GM12878 (cell line): ENCODE measurements around the gene ADARB1. TPM values are rescaled to one million over a fixed set of nuclear protein-coding genes. Genes with fewer than 3 reads are reported as not detected.

Experiments used
- ATAC-seq: fragments of 200-7000 bp; cut with Tn5 transposase; 3 replicates; pipeline ENCODE4 v1.9.1; 2020; ENCODE audit warnings: mild to moderate bottlenecking, moderate library complexity
- BruUV-seq: library from RNA; stranded (reverse); fragments of 400-500 nt; replicated peaks from 2 replicates; lab custom pipeline; 2021; lab: Mats Ljungman, UMichigan
- CTCF ChIA-PET: fragments of 300-600 bp; sonication (Branson Sonifier 250); formaldehyde crosslinking; extraction: SDS; loops from one replicate; lab custom pipeline; 2021; ENCODE audit warnings: inconsistent platforms; lab: Yijun Ruan, JAX
- POLR2A ChIA-PET: fragments of 350-600 bp; formaldehyde crosslinking; extraction: SDS; loops from one replicate; lab custom pipeline; 2021; ENCODE audit warnings: inconsistent platforms; lab: Charles Lee
- RAD21 ChIA-PET: fragments of 300-600 bp; sonication (Branson Sonifier 250); formaldehyde crosslinking; loops from one replicate; lab custom pipeline; 2023; ENCODE audit warnings: antibody characterized with exemption; ENCODE audit not compliant: unreplicated experiment; lab: Charles Lee
- SMC1A ChIA-PET: fragments of 300-600 bp; sonication (Branson Sonifier 250); formaldehyde crosslinking; loops from one replicate; lab custom pipeline; 2023; ENCODE audit not compliant: unreplicated experiment, uncharacterized antibody; lab: Charles Lee
- DNase-seq: peaks from one replicate; pipeline ENCODE4 v3.0.0-alpha.2; 2011; ENCODE audit warnings: low read depth, low spot score
- FAIRE-seq: peaks from 3 replicates; lab custom pipeline; 2011; peaks lifted over from hg19 to GRCh38; lab: Jason Lieb, UNC
- H2AFZ ChIP-seq: 2 replicates; pipeline ENCODE4 v1.6.0; 2011; ENCODE audit warnings: low read depth, low read length, control low read depth; ENCODE audit not compliant: control insufficient read depth
- H3K27ac ChIP-seq: 2 replicates; pipeline ENCODE4 v1.5.1; 2011; ENCODE audit warnings: control low read depth; ENCODE audit not compliant: control insufficient read depth, insufficient read depth
- H3K27me3 ChIP-seq, 2 experiments: replicated peaks in 1 of 2; 2 replicates each; pipeline versions ENCODE4 v1.6.0 to v1.6.1; 2011; ENCODE audit warnings: low read length in 1 of 2; ENCODE audit not compliant: control insufficient read depth in 2 of 2, insufficient read depth in 2 of 2
- H3K36me3 ChIP-seq, 2 experiments: 2 replicates each; pipeline ENCODE4 v1.5.1; 2011; ENCODE audit warnings: low read length in 1 of 2; ENCODE audit not compliant: control insufficient read depth in 2 of 2, insufficient read depth in 2 of 2
- H3K4me1 ChIP-seq: 2 replicates; pipeline ENCODE4 v1.6.1; 2011; ENCODE audit warnings: mild to moderate bottlenecking, low read length, moderate library complexity, mixed read lengths; ENCODE audit not compliant: control insufficient read depth, insufficient read depth
- H3K4me2 ChIP-seq: 2 replicates; pipeline ENCODE4 v1.6.0; 2011; ENCODE audit warnings: control low read depth; ENCODE audit not compliant: control insufficient read depth, insufficient read depth
- H3K4me3 ChIP-seq: fragments of 200-600 bp; sonication (generic); 2 replicates; pipeline ENCODE4 v1.5.1; 2016
- H3K79me2 ChIP-seq: 2 replicates; pipeline ENCODE4 v1.6.0; 2011; ENCODE audit warnings: low read length; ENCODE audit not compliant: control insufficient read depth, insufficient read depth
- H3K9ac ChIP-seq: 2 replicates; pipeline ENCODE4 v1.8.0; 2011; ENCODE audit warnings: low read length, control low read depth, mixed read lengths; ENCODE audit not compliant: control insufficient read depth, insufficient read depth
- H3K9me3 ChIP-seq: replicated peaks from 3 replicates; pipeline ENCODE4 v1.5.1; 2011; ENCODE audit warnings: mild to moderate bottlenecking, low read length; ENCODE audit not compliant: control insufficient read depth, insufficient read depth
- H4K20me1 ChIP-seq: 2 replicates; pipeline ENCODE4 v1.6.0; 2011; ENCODE audit not compliant: control insufficient read depth, insufficient read depth
- ATF2 ChIP-seq: IDR thresholded peaks from 2 replicates; pipeline ENCODE4 v1.6.1; 2012; ENCODE audit warnings: low read length, inconsistent platforms
- BRCA1 ChIP-seq: IDR thresholded peaks from 2 replicates; pipeline ENCODE4 v1.6.1; 2011; ENCODE audit warnings: low read depth, low read length, improper control_type of control experiment
- CHD4 ChIP-seq: fragments of 200-600 bp; sonication (generic); IDR thresholded peaks from 2 replicates; pipeline ENCODE4 v1.6.1; 2016; ENCODE audit warnings: mild to moderate bottlenecking
- CREB1 ChIP-seq: IDR thresholded peaks from 2 replicates; pipeline ENCODE4 v1.6.1; 2012; ENCODE audit warnings: low read depth, mild to moderate bottlenecking, inconsistent platforms
- E2F4 ChIP-seq: IDR thresholded peaks from 2 replicates; pipeline ENCODE4 v1.6.1; 2012; ENCODE audit warnings: low read depth, low read length, improper control_type of control experiment
- KDM1A ChIP-seq: fragments of 200-600 bp; sonication (generic); IDR thresholded peaks from 2 replicates; pipeline ENCODE4 v1.6.1; 2016; ENCODE audit warnings: borderline replicate concordance
- NR2C2 ChIP-seq: IDR thresholded peaks from 2 replicates; pipeline ENCODE4 v1.6.1; 2011; ENCODE audit warnings: borderline replicate concordance, low read depth; ENCODE audit not compliant: control insufficient read depth, insufficient read length
- NRF1 ChIP-seq: conservative IDR thresholded peaks from 2 replicates; pipeline ENCODE4 v1.6.1; 2011; ENCODE audit warnings: mild to moderate bottlenecking, low read depth, low read length, improper control_type of control experiment
- PKNOX1 ChIP-seq: fragments of 450-650 bp; IDR thresholded peaks from 2 replicates; pipeline ENCODE4 v1.6.1; 2016; ENCODE audit warnings: mild to moderate bottlenecking
- RAD51 ChIP-seq: fragments of 450-650 bp; IDR thresholded peaks from 2 replicates; pipeline ENCODE4 v1.6.1; 2016; ENCODE audit warnings: moderate library complexity, mild to moderate bottlenecking, inconsistent platforms
- SMC3 ChIP-seq: IDR thresholded peaks from 2 replicates; pipeline ENCODE4 v1.6.1; 2011; ENCODE audit warnings: low read length, improper control_type of control experiment, borderline replicate concordance
- SREBF2 ChIP-seq: IDR thresholded peaks from 2 replicates; pipeline ENCODE4 v1.6.1; 2012; ENCODE audit warnings: mild to moderate bottlenecking, low read length
- TCF12 ChIP-seq: IDR thresholded peaks from 2 replicates; pipeline ENCODE4 v1.6.1; 2011; ENCODE audit warnings: low read depth, mild to moderate bottlenecking, low read length
- ZBED1 ChIP-seq: IDR thresholded peaks from 2 replicates; pipeline ENCODE4 v1.6.1; 2016; ENCODE audit warnings: borderline replicate concordance
- ZNF622 ChIP-seq: fragments of 450-650 bp; IDR thresholded peaks from 2 replicates; pipeline ENCODE4 v1.6.1; 2017; ENCODE audit warnings: mild to moderate bottlenecking, inconsistent platforms
- WGBS: methylation state at CpG from one replicate; pipeline ENCODE4 v1.1.6; 2016; ENCODE audit warnings: low lambda C conversion rate; ENCODE audit not compliant: insufficient replicate concordance, insufficient coverage; ENCODE audit errors: missing lambda C conversion rate; 5-methylcytosine and 5-hydroxymethylcytosine counted together
- in situ Hi-C: fragments of 300-500 bp; cut with MboI; formaldehyde crosslinking; loops from 9 replicates; pipeline ENCODE4 v1.14.3; 2018; ENCODE audit warnings: mixed read lengths
- intact Hi-C: fragments of 100-400 bp; cut with micrococcal nuclease; formaldehyde crosslinking; loops from one replicate; pipeline ENCODE4 v1.14.2; 2022; ENCODE audit not compliant: unreplicated experiment
- polyA plus RNA-seq, 11 experiments: library from polyadenylated mRNA; depleted of rRNA in 4 of 11; unstranded in 6 of 11; stranded (reverse) in 5 of 11; fragments of >200 nt; fragmentation: Nextera tagmentation in 4 of 11; fragmentation: Illumina TruSeq in 1 of 11; extraction: Ambion mirVana in 4 of 11; extraction: Trizol in 1 of 11; gene quantifications; 1 replicate in 1 of 11; 2 replicates in 10 of 11; pipeline versions ENCODE4 v1.2.1 to v1.2.3, GENCODE V29; 2011 to 2016; ENCODE audit warnings: inconsistent platforms in 2 of 11, missing spikeins in 2 of 11, low read depth in 1 of 11
- total RNA-seq, 4 experiments: library from RNA; depleted of rRNA in 3 of 4; stranded (reverse); fragments of >200 nt in 3 of 4; fragmentation: Illumina TruSeq in 1 of 4; extraction: Trizol in 1 of 4; gene quantifications; 2 replicates each; pipeline versions ENCODE4 v1.2.1 to v1.2.3, GENCODE V29; 2013 to 2021
- TF ChIP-seq, protein P1 (sequence below): IDR thresholded peaks from 2 replicates; pipeline ENCODE4 v1.6.1; 2011; ENCODE audit warnings: low read depth, mild to moderate bottlenecking, low read length, moderate library complexity, borderline replicate concordance; ENCODE audit errors: extremely low read depth

Gene ADARB1
- total and polyA plus RNA-seq, 10 of the 15 experiments (the other 5 are each of a cell fraction or from before 2014, with no cell fraction given), result 5.7 to 61.7 (median 25.3) TPM

GRCh38 chr21:45160198-45160597, 85.8 kb downstream of the ADARB1 start (continued):
- TF ChIP-seq KDM1A (no peak), CREB1 (no peak), TCF12 (no peak), E2F4 (no peak), BRCA1 (no peak), PKNOX1 (no peak), SREBF2 (no peak)
- TF ChIP-seq, protein P1, sequence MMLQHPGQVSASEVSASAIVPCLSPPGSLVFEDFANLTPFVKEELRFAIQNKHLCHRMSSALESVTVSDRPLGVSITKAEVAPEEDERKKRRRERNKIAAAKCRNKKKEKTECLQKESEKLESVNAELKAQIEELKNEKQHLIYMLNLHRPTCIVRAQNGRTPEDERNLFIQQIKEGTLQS, result no peak

DNA sequence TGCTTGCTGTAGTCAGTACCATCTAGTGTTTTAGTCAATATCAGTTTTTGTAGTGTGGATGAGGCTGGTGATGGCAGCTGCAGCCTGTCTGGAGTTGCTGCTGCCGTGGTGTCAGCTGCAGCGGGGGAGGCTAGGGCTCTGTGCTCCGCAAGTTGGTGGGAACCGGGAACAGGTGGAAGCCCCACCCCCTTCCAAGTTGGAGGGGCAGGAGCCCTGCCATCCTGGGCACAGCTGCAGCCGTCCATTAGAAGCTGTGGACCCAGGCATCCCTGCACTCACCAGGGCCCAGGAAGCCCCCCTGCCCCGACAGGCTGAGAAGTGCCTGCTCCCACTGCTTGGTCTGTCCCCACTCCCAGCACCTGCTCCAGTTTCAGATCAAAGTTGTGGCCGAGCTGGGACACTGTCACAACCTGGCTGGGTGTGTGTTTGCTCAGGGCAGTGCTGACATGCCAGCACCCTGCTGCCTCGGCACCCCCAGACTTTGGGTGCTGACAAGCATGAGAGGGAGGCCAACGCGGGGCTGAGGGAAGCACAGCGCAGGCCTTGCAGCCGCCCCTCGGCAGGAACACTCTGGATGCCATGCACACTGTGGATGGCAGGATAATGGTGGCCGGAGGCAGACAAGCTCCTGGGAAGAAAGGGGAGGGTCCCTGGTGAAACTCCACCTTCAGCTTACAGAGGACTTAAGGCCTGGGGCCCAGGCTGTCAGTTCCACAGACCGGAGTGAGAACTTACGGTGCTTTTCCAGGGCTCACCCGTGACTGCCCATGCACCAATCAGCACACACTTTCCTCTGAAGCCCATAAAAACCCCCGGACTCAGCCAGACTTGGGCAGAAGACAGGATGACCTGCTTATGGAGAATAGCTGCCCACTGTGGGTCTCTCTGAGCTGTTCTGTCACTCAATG, 86.9 kb downstream of the ADARB1 start:
- ChIA-PET RAD21 (interaction anchor here (1.0 kb wide), 1 partner anchor 21 kb away, joined by 3 read pairs; no protein-coding TSS in a partner anchor), POLR2A (no interaction called here), SMC1A (no interaction called here), CTCF (interaction anchor here (1.0 to 2.8 kb wide), 2 partner anchors 9 to 148 kb away, joined by 3 to 15 read pairs; no protein-coding TSS in a partner anchor)
- H3K27ac ChIP-seq, result no peak overlapping the region
- H3K4me3 ChIP-seq, result no peak overlapping the region
- FAIRE-seq, result no peak
- H4K20me1 ChIP-seq, result no peaks in the 10 kb centered on the region
- intact Hi-C loops, result no loop called here
- no peaks in the 10 kb centered on the region for H3K4me1 ChIP-seq
- in situ Hi-C loops, result no loop called here
- no peak overlapping the region for H3K9ac ChIP-seq
- TF ChIP-seq RAD51 (no peak), CHD4 (no peak), ATF2 (no peak), NR2C2 (no peak), ZNF622 (no peak), ZBED1 (no peak), SMC3 (no peak), NRF1 (no peak)
- no peaks in the 10 kb centered on the region for H3K27me3 ChIP-seq
- 51% methylated on average over 18 of the region's 18 CpGs for WGBS
- H3K36me3 ChIP-seq, result peaks cover 0 to 1% of the 10 kb centered on the region in 2 experiments; a peak in 2 of 4 replicates
- no TSS peak for BruUV-seq
- H3K9me3 ChIP-seq, result no peaks in the 10 kb centered on the region; the same call in 2 of the 3 replicates
- DNase-seq, result no peak
- H3K79me2 ChIP-seq, result no peaks in the 10 kb centered on the region
- no peak for ATAC-seq
- no peak overlapping the region for H3K4me2 ChIP-seq
- no peak overlapping the region for H2AFZ ChIP-seq
